GM19240 (cell line): ENCODE results near the gene GPR89A.
"Not testable (repeated sequence)": the region's sequence is repeated elsewhere in the genome, so short reads cannot be mapped to it uniquely, and the experiment has no call there.

Experiments used
- DNase-seq: peaks from one replicate; pipeline ENCODE4 v3.0.0; 2011; ENCODE audit warnings: low spot score; ENCODE audit not compliant: insufficient read length

Gene GPR89A

DNA sequence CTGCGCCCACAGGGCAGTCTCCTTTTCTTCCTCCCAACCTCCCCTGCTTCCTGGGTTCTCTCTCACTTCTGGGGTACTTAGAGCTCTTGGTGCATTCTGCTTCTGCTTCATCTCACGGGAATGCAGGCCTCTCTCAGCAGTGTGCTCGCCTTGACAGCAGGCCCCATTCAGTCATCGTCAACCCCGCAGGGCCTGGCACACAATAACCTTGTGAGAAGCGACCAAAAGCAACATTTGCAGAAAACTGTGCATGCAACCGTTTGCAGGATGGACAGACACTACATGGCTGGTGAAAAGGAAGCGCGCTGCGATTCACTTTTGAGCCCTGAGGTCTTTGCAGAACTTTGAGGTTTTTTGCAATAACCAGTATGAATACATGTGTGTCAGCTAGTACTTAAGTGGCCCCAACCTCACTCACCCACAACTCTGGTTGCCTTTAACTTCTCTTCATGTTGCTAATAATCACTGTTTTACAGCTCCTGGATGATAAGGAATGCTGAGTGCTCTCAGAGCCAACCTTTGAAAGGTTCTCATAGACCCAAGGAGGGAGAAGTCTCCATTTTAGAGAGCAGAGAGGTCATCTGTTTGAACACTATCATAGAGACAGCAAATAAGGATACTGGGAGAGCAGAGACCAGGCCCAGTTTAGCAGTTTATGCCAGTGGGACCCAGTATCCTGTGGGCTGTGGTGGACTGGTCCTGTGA, 109.0 kb downstream of the GPR89A start:
- DNase-seq: no peak

DNA sequence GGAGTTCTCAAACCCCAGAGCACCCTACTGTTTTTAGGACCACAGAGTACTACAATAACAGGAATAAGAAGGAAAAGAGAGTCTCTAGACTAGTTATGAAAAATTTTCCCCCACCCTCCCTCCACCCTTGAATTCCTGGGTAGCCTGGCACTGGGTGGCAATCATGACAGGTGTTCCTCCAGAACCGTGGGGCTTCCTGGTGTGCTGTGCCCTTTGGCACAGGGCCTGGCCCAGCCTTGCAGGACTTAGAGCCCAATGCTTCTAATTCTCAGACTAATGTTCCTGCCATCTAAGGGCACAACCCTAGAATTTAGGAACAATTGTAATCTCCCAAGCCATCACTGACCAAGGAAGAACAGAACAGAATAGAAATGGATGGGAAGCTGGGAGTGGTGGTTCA, 110.0 kb downstream of the GPR89A start:
- no peak for DNase-seq

DNA sequence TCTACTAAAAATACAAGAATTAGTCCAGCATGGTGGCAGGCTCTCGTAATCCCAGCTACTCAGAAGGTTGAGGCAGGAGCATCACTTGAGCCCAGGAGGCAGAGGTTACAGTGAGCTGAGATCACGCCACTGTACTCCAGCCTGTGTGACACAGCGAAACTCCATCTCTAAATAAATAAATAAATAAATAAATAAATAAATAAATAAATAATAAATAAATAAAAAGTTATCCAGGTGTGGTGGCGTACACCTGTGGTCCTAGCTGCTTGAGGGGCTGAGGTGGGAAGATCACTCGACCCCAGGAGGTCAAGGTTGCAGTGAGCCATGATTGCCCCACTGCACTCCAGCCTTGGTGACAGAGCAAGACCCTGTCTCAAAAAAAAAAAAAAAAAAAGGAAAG, 110.7 kb downstream of the GPR89A start:
- DNase-seq: not testable (repeated sequence)

DNA sequence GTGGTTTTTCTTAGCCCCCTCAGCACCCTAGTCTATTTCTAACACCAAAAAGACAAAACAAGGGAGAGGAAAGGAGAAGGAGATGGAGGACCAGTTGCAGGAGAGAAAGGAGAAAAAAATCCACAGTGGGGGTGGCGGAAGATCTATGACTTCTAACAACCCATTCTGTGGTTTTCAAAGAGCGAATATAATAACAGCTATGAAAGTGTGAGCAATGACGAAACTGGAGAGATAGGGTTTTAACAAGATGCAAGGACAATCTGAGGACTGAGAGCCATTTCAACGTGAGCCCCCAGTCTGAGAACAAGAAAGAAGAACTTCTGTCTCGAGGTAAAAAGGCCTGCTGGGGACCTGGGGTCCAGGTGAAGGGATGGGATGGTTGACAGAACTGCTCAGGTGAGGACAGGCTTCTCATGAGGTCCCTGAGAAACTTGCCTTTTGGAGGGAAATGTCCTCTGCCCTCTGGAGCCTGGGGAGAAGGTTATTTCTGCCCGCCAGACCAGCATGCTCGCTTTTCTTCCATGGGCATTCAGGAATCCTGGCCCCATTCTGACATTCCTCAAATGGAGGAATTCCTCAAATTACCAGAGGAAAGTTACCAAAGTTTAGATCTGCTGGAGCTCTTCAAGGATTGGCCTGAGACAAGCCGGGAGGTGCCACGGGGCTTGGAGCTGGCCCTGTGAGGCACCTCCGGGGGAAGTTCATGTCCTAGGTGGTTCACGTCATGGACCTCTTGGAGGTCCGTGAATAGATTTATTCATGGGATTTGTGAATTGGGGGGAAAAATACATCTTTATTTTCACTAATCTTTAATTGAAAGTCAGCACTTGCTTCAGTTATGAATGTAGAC, 111.7 kb downstream of the GPR89A start, which contains the start of gene CD160:
Gene CD160 (plus strand): TSS at position 270 of the 850 bp plus-strand sequence. CDS start 8,829 bp downstream, outside the sequence.
- DNase-seq: no peak
